Lower leg skin (tissue), 3 donors: ENCODE results near the gene PRR9.

Experiments used
- CTCF ChIP-seq, 3 donors: fragments of 450-650 bp; IDR thresholded peaks; one replicate each; pipeline ENCODE4 v1.5.1; 2016; ENCODE audit warnings: antibody characterized with exemption in 3 of 3, mild to moderate bottlenecking in 3 of 3, moderate library complexity in 2 of 3
- POLR2A ChIP-seq, 2 donors: fragments of 450-650 bp; IDR thresholded peaks; one replicate each; pipeline ENCODE4 v1.6.1; 2016 to 2017; ENCODE audit warnings: antibody characterized with exemption in 2 of 2, mild to moderate bottlenecking in 1 of 2, moderate library complexity in 1 of 2

- no peak for TF ChIP-seq CTCF (IDR thresholded peaks at IDR 0.05)
- no peak for TF ChIP-seq POLR2A (IDR thresholded peaks at IDR 0.05)
Measured at GRCh38 chr1:153195216-153195615, 22.2 kb upstream of the PRR9 start.
